ENCODE measurements around the gene PRSS33. TPM values are rescaled to one million over a fixed set of nuclear protein-coding genes. Genes with fewer than 3 reads are reported as not detected.

PRSS33 gene
- total and polyA plus RNA-seq, 2 donors from 2014 or later = not detected

- Histone ChIP-seq H3K27me3 (ENCODE audit: control insufficient read depth, insufficient read depth, low read length) (no peaks in the 10 kb centered on the region), H3K36me3 (ENCODE audit: control insufficient read depth in 2 of 3, insufficient read depth in 3 of 3, low read length in 3 of 3) (no peaks in the 10 kb centered on the region), H3K27ac (ENCODE audit: low read depth in 2 of 2, low read length in 2 of 2) (no peak overlapping the region), H3K4me3 (ENCODE audit: low read length in 3 of 3) (no peak overlapping the region), H3K9me3 (ENCODE audit: control insufficient read depth in 2 of 3, insufficient read depth in 1 of 3, low read length in 3 of 3) (no peaks in the 10 kb centered on the region), H3K4me1 (ENCODE audit: control insufficient read depth in 2 of 3, insufficient read depth in 2 of 3, low read depth in 1 of 3, low read length in 3 of 3) (no peaks in the 10 kb centered on the region), H3K9ac (ENCODE audit: low read length in 3 of 3) (no peak overlapping the region)
- FAIRE-seq = no peak
- intact Hi-C loops (cut with DNase I) = no loop called here
- TF ChIP-seq CTCF (IDR thresholded peaks at IDR 0.05; ENCODE audit: borderline replicate concordance, extremely low read depth, insufficient read depth) = no peak
- no peak for DNase-seq
Measured at GRCh38 chr16:2822158-2822495, 34.8 kb upstream of the PRSS33 start.

- DNase-seq (no peak), FAIRE-seq (no peak)
- H3K4me1 ChIP-seq (ENCODE audit: control insufficient read depth in 2 of 3, insufficient read depth in 2 of 3, low read depth in 1 of 3, low read length in 3 of 3) = no peaks in the 10 kb centered on the region
- intact Hi-C loops (cut with DNase I) = no loop called here
- H3K9me3 ChIP-seq (ENCODE audit: control insufficient read depth in 2 of 3, insufficient read depth in 1 of 3, low read length in 3 of 3) = no peaks in the 10 kb centered on the region
- no peaks in the 10 kb centered on the region for H3K36me3 ChIP-seq (ENCODE audit: control insufficient read depth in 2 of 3, insufficient read depth in 3 of 3, low read length in 3 of 3)
- H3K27ac ChIP-seq (ENCODE audit: low read depth in 2 of 2, low read length in 2 of 2) = no peak overlapping the region
- no peak overlapping the region for H3K9ac ChIP-seq (ENCODE audit: low read length in 3 of 3)
- no peak overlapping the region for H3K4me3 ChIP-seq (ENCODE audit: low read length in 3 of 3)
- no peak for TF ChIP-seq CTCF (IDR thresholded peaks at IDR 0.05; ENCODE audit: borderline replicate concordance, extremely low read depth, insufficient read depth)
- H3K27me3 ChIP-seq (ENCODE audit: control insufficient read depth, insufficient read depth, low read length) = no peaks in the 10 kb centered on the region
Measured at GRCh38 chr16:2821487-2822157, 34.3 kb upstream of the PRSS33 start.

GRCh38 chr16:2820836-2821486 lies 33.6 kb upstream of the PRSS33 start:
- no peaks in the 10 kb centered on the region for H3K36me3 ChIP-seq (ENCODE audit: control insufficient read depth in 2 of 3, insufficient read depth in 3 of 3, low read length in 3 of 3)
- DNase-seq = no peak
- H3K9ac ChIP-seq (ENCODE audit: low read length in 3 of 3) = no peak overlapping the region
- H3K4me1 ChIP-seq (ENCODE audit: control insufficient read depth in 2 of 3, insufficient read depth in 2 of 3, low read depth in 1 of 3, low read length in 3 of 3) = no peaks in the 10 kb centered on the region
- H3K4me3 ChIP-seq (ENCODE audit: low read length in 3 of 3) = no peak overlapping the region
- intact Hi-C loops (cut with DNase I) = no loop called here
- H3K9me3 ChIP-seq (ENCODE audit: control insufficient read depth in 2 of 3, insufficient read depth in 1 of 3, low read length in 3 of 3) = no peaks in the 10 kb centered on the region
- no peaks in the 10 kb centered on the region for H3K27me3 ChIP-seq (ENCODE audit: control insufficient read depth, insufficient read depth, low read length)
- no peak overlapping the region for H3K27ac ChIP-seq (ENCODE audit: low read depth in 2 of 2, low read length in 2 of 2)
- no peak for FAIRE-seq
- no peak for TF ChIP-seq CTCF (IDR thresholded peaks at IDR 0.05; ENCODE audit: borderline replicate concordance, extremely low read depth, insufficient read depth)
